K562 (cell line): ENCODE data around the gene CORO2A. TPM values are rescaled to one million over a fixed set of nuclear protein-coding genes. Genes with fewer than 3 reads are reported as not detected.

Experiments
- CBFA2T3 ChIP-seq: fragments of 450-650 bp; IDR thresholded peaks from 2 replicates; pipeline ENCODE4 v1.6.1; 2017
- CHD2 ChIP-seq: IDR thresholded peaks from 2 replicates; pipeline ENCODE4 v1.6.1; 2011; ENCODE audit warnings: low read depth, low read length
- HNRNPH1 ChIP-seq: fragments of 200-400 bp; formaldehyde crosslinking; optimal IDR thresholded peaks from 2 replicates; pipeline ENCODE3; 2017; ENCODE audit warnings: low read depth, mild to moderate bottlenecking, low read length, moderate library complexity
- MAFG ChIP-seq: fragments of 450-650 bp; conservative IDR thresholded peaks from 2 replicates; pipeline ENCODE4 v1.6.1; 2016; ENCODE audit warnings: missing genetic modification characterization, missing compliant biosample characterization
- NCOA1 ChIP-seq: fragments of 450-650 bp; IDR thresholded peaks from 2 replicates; pipeline ENCODE4 v1.6.1; 2016; ENCODE audit warnings: low read depth
- NCOA6 ChIP-seq: fragments of 450-650 bp; IDR thresholded peaks from 2 replicates; pipeline ENCODE4 v1.6.1; 2017; ENCODE audit warnings: mild to moderate bottlenecking
- SAFB ChIP-seq: fragments of 200-400 bp; formaldehyde crosslinking; IDR thresholded peaks from 2 replicates; pipeline ENCODE4 v1.6.1; 2017; ENCODE audit warnings: low read depth, low read length, borderline replicate concordance
- SIX5 ChIP-seq, 2 experiments: IDR thresholded peaks; 2 replicates each; pipeline ENCODE4 v1.6.1; 2011; ENCODE audit warnings: low read length in 2 of 2, borderline replicate concordance in 1 of 2, low read depth in 1 of 2, mild to moderate bottlenecking in 1 of 2, moderate library complexity in 1 of 2; ENCODE audit not compliant: insufficient read depth in 1 of 2
- SRSF3 ChIP-seq: fragments of 200-400 bp; formaldehyde crosslinking; IDR thresholded peaks from 2 replicates; pipeline ENCODE4 v1.6.1; 2016; ENCODE audit warnings: mild to moderate bottlenecking, low read length, moderate library complexity; ENCODE audit not compliant: insufficient read depth
- ZBTB11 ChIP-seq, 3 experiments: fragments of 200-800 bp in 1 of 3; fragments of 250-450 bp in 1 of 3; fragments of 450-650 bp in 1 of 3; sonication (Bioruptor Pico) in 1 of 3; sonication (Bioruptor generic) in 1 of 3; formaldehyde crosslinking in 1 of 3; IDR thresholded peaks; 2 replicates each; pipeline versions ENCODE4 v1.6.1 to v1.8.0; 2016 to 2022; ENCODE audit warnings: mild to moderate bottlenecking in 2 of 3, missing genetic modification characterization in 2 of 3, missing compliant biosample characterization in 1 of 3, moderate library complexity in 1 of 3
- ZBTB5 ChIP-seq: fragments of 450-650 bp; IDR thresholded peaks from 2 replicates; pipeline ENCODE4 v1.6.1; 2017; ENCODE audit warnings: antibody characterized with exemption
- ZFP1 ChIP-seq: fragments of 450-650 bp; formaldehyde crosslinking; IDR thresholded peaks from 2 replicates; pipeline ENCODE4 v1.4.0; 2020; ENCODE audit warnings: mild to moderate bottlenecking, mixed read lengths
- ZNF551 ChIP-seq: fragments of 250-450 bp; sonication (Bioruptor Pico); IDR thresholded peaks from 2 replicates; pipeline ENCODE4 v1.5.0; 2021; ENCODE audit warnings: mild to moderate bottlenecking, moderate library complexity
- ZNF57 ChIP-seq: fragments of 450-650 bp; formaldehyde crosslinking; IDR thresholded peaks from 2 replicates; pipeline ENCODE4 v1.4.0; 2020; ENCODE audit warnings: mild to moderate bottlenecking, moderate library complexity
- polyA plus RNA-seq, 8 experiments: library from polyadenylated mRNA; depleted of rRNA in 4 of 8; stranded (reverse) in 5 of 8; unstranded in 3 of 8; fragments of >200 nt; fragmentation: Nextera tagmentation in 2 of 8; fragmentation: Illumina TruSeq in 1 of 8; extraction: Ambion mirVana in 2 of 8; extraction: Trizol in 1 of 8; gene quantifications; 2 replicates each; pipeline versions ENCODE4 v1.2.1 to v1.2.3, GENCODE V29; 2011 to 2014; ENCODE audit warnings: inconsistent platforms in 1 of 8, missing spikeins in 1 of 8
- total RNA-seq, 7 experiments: library from RNA; depleted of rRNA in 6 of 7; stranded (reverse); fragments of >200 nt in 6 of 7; fragmentation: Illumina TruSeq in 2 of 7; extraction: Trizol in 2 of 7; gene quantifications; 2 replicates each; pipeline versions ENCODE4 v1.2.1 to v1.2.3, GENCODE V29; 2011 to 2021; ENCODE audit warnings: low replicate concordance in 1 of 7
- TF ChIP-seq, protein P1 (sequence below): IDR thresholded peaks from 3 replicates; pipeline ENCODE4 v1.6.1; 2011; ENCODE audit warnings: borderline replicate concordance, mild to moderate bottlenecking, moderate library complexity; ENCODE audit not compliant: insufficient read length; ENCODE audit errors: extremely low read depth
- TF ChIP-seq, protein P2 (sequence below): fragments of 250-450 bp; sonication (Bioruptor Pico); IDR thresholded peaks from 2 replicates; pipeline ENCODE4 v1.4.0; 2020; ENCODE audit warnings: mild to moderate bottlenecking, moderate library complexity, borderline replicate concordance

The CORO2A gene
- total and polyA plus RNA-seq, 9 of the 15 experiments (the other 6 are each of a cell fraction or from before 2014, with no cell fraction given), result 9.5 to 26.6 (median 18.0) TPM

DNA sequence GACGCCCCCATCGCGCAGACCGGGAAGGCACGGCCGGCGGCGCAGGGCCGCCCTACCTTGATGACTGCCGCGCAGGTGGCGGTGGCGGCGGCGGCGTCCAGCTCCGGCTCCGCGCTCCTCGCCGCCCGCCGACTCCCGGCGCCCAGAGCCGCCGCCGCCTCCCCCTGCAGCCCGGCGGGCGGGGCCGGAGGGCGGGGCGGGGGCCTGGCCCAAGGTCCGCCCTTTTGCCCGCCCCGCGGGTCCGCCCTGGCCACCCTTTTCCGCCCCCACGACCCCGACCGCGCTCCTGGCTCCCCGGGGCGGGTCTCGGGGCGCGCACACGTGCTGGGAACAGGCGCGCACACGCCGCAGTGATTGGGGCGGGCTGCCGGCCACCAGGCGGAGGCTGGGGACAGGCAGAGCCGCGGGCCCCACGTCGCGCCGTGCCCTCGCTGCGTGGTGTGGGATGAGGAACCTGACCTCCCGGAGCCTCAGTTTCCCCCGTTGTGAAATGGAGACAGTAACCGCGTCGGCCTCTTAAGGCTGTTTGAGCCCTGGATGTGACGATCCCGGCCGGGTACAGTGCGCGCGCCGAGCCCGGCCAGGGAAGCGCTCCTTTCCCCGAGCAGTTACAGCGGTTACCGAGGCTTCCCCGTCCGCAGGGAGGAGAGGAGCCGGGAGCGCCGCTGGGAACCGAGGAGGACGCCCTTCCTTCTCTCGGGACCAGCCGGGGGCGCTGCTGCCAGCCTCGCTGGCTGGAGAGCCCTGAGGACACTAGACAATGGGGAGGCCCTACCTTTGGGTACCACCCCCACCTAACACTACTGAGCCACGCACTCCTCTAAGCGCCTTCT lies at the start of gene CORO2A (continued):
- TF ChIP-seq ZBTB11 (CRISPR knock-in tag; IDR thresholded peaks at IDR 0.05), result no peak
- TF ChIP-seq NCOA6, result no peak
- TF ChIP-seq CHD2, result no peak
- TF ChIP-seq ZFP1, result no peak
- no peak for TF ChIP-seq CBFA2T3
- TF ChIP-seq ZNF57 (CRISPR knock-in tag), result no peak
- peak; percentile 84 for TF ChIP-seq SAFB
- TF ChIP-seq NCOA1, result no peak
- TF ChIP-seq, protein P1, sequence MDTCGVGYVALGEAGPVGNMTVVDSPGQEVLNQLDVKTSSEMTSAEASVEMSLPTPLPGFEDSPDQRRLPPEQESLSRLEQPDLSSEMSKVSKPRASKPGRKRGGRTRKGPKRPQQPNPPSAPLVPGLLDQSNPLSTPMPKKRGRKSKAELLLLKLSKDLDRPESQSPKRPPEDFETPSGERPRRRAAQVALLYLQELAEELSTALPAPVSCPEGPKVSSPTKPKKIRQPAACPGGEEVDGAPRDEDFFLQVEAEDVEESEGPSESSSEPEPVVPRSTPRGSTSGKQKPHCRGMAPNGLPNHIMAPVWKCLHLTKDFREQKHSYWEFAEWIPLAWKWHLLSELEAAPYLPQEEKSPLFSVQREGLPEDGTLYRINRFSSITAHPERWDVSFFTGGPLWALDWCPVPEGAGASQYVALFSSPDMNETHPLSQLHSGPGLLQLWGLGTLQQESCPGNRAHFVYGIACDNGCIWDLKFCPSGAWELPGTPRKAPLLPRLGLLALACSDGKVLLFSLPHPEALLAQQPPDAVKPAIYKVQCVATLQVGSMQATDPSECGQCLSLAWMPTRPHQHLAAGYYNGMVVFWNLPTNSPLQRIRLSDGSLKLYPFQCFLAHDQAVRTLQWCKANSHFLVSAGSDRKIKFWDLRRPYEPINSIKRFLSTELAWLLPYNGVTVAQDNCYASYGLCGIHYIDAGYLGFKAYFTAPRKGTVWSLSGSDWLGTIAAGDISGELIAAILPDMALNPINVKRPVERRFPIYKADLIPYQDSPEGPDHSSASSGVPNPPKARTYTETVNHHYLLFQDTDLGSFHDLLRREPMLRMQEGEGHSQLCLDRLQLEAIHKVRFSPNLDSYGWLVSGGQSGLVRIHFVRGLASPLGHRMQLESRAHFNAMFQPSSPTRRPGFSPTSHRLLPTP, result no peak
- no peak for TF ChIP-seq MAFG (tag)
- no peak for TF ChIP-seq SIX5 (IDR thresholded peaks at IDR 0.05; ENCODE audit: borderline replicate concordance in 1 of 2, insufficient read depth in 1 of 2, low read depth in 1 of 2, low read length in 2 of 2)
- TF ChIP-seq, protein P2, sequence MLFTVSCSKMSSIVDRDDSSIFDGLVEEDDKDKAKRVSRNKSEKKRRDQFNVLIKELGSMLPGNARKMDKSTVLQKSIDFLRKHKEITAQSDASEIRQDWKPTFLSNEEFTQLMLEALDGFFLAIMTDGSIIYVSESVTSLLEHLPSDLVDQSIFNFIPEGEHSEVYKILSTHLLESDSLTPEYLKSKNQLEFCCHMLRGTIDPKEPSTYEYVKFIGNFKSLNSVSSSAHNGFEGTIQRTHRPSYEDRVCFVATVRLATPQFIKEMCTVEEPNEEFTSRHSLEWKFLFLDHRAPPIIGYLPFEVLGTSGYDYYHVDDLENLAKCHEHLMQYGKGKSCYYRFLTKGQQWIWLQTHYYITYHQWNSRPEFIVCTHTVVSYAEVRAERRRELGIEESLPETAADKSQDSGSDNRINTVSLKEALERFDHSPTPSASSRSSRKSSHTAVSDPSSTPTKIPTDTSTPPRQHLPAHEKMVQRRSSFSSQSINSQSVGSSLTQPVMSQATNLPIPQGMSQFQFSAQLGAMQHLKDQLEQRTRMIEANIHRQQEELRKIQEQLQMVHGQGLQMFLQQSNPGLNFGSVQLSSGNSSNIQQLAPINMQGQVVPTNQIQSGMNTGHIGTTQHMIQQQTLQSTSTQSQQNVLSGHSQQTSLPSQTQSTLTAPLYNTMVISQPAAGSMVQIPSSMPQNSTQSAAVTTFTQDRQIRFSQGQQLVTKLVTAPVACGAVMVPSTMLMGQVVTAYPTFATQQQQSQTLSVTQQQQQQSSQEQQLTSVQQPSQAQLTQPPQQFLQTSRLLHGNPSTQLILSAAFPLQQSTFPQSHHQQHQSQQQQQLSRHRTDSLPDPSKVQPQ, result no peak
- TF ChIP-seq ZNF551, result no peak
- TF ChIP-seq HNRNPH1, result no peak
- no peak for TF ChIP-seq ZBTB5
- TF ChIP-seq SRSF3, result no peak
